HuH-7.5 (cell line): ENCODE measurements around the gene ARHGAP42.
A peak's percentile ranks its signal among the peaks of the same experiment; 100 is the strongest.

Experiments used
- DNase-seq: peaks from one replicate; pipeline ENCODE4 v3.0.0; 2011; ENCODE audit warnings: low spot score

ARHGAP42 gene

GRCh38 chr11:100682247-100682969 is 4.7 kb upstream of the ARHGAP42 start:
- DNase-seq, result no peak

- DNase-seq, result no peak
These were observed 4.0 kb upstream of the ARHGAP42 start for GRCh38 chr11:100683126-100683525.

GRCh38 chr11:100684101-100685065 is 2.7 kb upstream of the ARHGAP42 start:
- DNase-seq, result no peak

GRCh38 chr11:100686476-100687053 is 523 bp upstream of the ARHGAP42 start:
- DNase-seq, result no peak

- peak; percentile 67 for DNase-seq
These were observed 725 bp downstream of the ARHGAP42 start for GRCh38 chr11:100687630-100688395.

GRCh38 chr11:100689141-100689540 is 2.1 kb downstream of the ARHGAP42 start:
- no peak for DNase-seq

GRCh38 chr11:100691896-100692653 is 5.0 kb downstream of the ARHGAP42 start:
- no peak for DNase-seq

- no peak for DNase-seq
These were observed 8.8 kb downstream of the ARHGAP42 start for GRCh38 chr11:100695911-100696310.

- no peak for DNase-seq
These were observed 16.1 kb downstream of the ARHGAP42 start for GRCh38 chr11:100703139-100703538.

- no peak for DNase-seq
These were observed 16.9 kb downstream of the ARHGAP42 start for GRCh38 chr11:100703801-100704575.

- no peak for DNase-seq
These were observed 18.4 kb downstream of the ARHGAP42 start for GRCh38 chr11:100705447-100705846.

GRCh38 chr11:100706179-100706578 is 19.1 kb downstream of the ARHGAP42 start:
- DNase-seq, result no peak

GRCh38 chr11:100709233-100709957 is 22.3 kb downstream of the ARHGAP42 start:
- DNase-seq, result no peak

- DNase-seq, result no peak
These were observed 24.9 kb downstream of the ARHGAP42 start for GRCh38 chr11:100711984-100712383.

GRCh38 chr11:100712583-100712982 is 25.5 kb downstream of the ARHGAP42 start:
- DNase-seq, result no peak

GRCh38 chr11:100715165-100715761 is 28.2 kb downstream of the ARHGAP42 start:
- no peak for DNase-seq

GRCh38 chr11:100716838-100717237 is 29.8 kb downstream of the ARHGAP42 start:
- no peak for DNase-seq

GRCh38 chr11:100719362-100719761 is 32.3 kb downstream of the ARHGAP42 start:
- DNase-seq, result no peak

- DNase-seq, result peak; percentile 13
These were observed 32.7 kb downstream of the ARHGAP42 start for GRCh38 chr11:100719809-100720221.
